ENCODE results near the gene ZMYND8.
"Not testable (repeated sequence)": the region's sequence is repeated elsewhere in the genome, so short reads cannot be mapped to it uniquely, and the experiment has no call there.

The ZMYND8 gene

DNA sequence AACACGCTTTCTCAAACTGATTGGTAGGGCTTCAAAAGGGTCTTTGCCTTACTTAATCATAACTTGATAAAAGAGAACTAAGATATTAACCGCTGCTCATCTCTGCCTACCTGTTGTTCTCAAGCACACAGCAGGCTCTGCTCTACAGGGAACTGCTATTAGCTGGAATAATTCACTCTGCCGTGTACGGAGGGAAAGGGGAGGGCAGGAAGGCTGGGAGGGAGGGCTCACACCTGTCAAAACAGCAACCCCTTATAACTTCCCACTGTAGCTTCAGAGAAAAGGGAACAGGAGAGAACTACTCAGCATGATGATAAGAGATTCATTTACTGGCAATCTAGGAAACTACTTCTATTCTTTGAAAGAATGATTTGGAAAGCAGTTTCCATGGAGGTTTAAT, 75.1 kb downstream of the ZMYND8 start:
- no peak for DNase-seq

DNA sequence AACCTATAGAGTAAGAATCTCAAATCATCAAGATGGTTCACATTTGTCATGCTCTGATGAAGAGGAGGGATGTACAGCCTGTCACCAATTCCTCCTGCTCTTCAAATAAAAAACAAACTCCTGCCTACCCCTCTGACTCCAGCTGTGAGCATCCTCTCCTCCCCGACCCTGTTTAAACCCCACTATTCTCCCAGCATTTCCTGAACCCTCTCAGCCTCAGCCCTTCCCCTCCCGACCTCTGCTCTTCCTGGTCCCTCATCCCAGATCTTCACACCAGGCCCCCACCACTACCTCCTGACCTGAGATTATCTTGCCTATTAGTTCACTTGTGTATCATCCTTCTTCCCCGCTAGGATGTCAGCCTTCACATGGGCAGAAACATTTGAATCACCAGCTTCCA, 75.8 kb downstream of the ZMYND8 start:
- DNase-seq: no peak

DNA sequence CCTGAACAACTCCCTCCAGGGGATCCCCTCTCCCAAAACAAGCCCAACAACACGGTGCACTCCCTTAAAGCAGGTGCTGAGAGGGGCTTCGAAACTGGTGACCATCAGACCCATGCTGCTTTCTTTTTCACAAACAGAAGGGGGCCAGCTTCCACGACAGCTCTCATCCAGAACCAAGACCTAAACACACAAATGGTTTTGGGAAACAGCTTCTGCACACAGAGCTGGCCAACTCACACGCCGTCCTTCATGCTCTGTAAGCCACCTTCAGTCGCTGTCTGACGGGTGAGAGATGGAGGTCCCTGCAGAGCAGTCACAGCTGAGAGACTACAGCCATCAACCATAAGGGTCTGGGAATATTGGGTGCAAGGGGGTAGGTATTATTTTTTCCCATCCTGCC, 76.3 kb downstream of the ZMYND8 start:
- DNase-seq: no peak

DNA sequence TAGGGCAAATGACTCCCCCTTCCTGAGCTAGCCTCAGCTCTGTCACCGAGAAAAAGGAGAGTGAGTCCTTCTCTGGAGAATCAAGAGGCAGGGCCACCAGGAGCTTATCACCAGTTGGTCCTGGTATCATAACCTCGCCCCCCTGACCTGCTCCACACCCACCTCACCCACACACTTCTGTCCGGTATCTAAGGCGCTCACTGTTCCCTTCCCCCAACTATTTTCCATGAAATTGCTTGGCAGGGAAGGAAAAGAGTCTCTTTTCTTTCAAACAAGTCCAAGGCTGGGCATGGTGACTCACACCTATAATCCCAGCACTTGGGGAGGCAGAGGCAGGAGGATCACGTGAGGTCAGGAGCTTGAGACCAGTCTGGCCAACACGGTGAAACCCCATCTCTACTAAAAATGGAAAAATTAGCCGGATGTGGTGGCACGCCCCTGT, 77.6 kb downstream of the ZMYND8 start:
- DNase-seq: no peak

DNA sequence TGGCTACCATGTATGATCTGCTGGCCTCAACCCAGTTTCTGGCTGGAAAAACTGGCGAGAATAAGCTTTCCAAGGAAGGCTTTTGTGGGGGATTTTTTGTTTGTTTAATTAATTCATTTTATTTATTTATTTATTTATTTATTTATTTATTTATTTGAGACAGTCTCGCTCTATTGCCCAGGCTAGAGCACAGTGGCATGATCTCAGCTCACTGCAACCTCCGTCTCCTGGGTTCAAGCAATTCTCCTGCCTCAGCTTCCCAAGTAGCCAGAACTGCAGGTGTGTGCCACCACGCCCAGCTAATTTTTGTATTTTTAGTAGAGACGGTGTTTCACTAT, 79.0 kb downstream of the ZMYND8 start:
- DNase-seq: not testable (repeated sequence)

DNA sequence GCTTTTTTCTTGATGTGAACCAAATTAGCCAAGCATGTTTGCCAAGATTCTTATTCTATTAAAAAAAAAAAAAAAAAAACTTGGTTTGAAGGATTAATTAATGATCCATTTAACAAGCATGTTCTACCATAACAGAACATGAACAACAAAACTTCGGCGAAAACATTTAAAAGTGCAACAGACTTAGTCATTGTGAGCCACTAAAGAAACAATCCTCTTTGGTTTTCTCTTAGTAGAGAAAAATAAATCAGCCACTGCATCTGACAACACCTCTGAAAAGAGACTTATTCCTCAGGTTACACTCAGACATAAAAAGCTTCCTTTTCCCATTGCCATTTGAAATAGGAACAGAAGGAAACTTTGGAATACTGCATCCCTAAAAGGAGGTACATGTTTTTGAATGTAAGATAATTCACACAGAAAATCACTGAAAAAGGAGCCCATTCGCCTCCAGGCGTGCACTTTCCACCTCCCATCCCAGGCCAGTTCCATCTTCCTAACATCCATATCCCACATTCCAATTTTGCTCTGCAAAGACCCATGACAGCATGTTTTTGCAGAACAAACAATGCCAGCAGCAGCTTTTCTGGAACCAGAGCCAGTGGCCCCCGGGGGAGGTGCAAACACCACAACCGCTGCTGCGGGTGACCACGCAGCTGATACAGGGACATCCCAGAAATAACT, 79.5 kb downstream of the ZMYND8 start:
- DNase-seq: no peak

DNA sequence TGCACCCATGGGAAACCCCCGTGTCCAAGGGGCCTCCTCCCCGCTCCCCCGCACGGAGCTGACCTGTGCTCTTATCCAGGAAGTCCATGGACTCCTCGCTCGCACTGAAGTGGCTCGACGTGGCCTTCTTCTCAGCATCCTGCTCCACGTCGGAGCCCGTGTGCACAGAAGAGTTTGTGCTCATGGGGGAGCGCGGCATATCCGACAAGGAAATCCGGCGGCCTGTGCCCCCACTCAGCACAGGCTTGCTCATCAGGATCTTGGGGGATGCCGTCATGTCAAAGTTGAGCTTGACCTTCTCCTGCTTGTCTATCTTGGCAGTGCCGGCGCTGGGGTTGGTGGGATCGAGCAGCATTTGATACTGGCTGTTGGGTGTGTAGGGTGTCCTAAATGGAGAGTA, 80.2 kb downstream of the ZMYND8 start:
- no peak for DNase-seq

DNA sequence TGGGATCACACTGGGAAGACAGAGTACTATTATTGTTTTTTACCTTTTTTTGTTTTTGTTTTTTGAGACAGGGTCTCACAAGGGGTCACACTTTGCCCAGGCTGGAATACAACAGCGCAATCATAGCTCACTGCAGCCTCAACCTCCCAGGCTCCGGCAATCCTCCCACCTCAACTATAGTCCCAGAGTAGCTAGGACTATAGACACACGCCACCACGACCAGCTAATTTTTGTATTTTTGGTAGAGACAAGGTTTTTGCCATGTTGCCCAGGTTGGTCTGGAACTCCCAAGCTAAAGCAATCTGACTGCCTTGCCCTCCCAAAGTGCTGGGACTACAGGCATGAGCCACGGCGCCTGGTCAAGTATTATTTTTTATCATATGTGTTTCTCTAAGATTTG, 81.0 kb downstream of the ZMYND8 start:
- no peak for DNase-seq

DNA sequence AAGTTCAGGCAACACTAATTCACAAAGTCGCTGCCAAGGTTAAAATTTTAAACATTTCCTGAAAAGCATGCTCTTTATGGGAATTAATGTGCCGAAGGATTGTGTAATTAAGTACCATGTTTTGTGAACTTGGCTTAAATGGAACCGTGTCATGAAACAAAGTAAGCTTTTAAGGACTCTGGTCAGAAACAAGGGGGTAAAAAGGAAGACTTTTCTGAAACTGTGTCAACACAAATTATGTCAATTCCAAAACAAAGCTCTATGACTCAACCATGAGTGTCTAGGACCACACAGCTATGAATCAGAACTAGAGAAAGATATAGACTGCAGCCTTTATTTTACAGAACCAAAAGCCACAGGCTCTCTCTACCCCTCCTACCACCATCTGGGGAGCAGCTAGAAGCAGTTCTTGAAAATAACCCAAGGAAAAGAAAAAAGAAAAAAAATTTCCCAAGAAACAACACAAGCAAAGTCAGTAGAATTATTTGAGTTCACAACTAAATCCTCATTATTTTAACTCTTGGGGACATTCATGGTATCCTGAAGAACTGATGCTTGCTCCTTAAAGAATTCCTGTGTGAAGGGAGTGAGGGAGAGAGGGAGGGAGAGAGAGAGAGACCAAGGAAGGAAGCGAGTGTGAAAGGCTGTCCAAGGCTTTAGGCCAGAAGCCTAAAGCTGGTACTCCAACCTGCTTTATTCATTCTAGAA, 81.9 kb downstream of the ZMYND8 start:
- no peak for DNase-seq

DNA sequence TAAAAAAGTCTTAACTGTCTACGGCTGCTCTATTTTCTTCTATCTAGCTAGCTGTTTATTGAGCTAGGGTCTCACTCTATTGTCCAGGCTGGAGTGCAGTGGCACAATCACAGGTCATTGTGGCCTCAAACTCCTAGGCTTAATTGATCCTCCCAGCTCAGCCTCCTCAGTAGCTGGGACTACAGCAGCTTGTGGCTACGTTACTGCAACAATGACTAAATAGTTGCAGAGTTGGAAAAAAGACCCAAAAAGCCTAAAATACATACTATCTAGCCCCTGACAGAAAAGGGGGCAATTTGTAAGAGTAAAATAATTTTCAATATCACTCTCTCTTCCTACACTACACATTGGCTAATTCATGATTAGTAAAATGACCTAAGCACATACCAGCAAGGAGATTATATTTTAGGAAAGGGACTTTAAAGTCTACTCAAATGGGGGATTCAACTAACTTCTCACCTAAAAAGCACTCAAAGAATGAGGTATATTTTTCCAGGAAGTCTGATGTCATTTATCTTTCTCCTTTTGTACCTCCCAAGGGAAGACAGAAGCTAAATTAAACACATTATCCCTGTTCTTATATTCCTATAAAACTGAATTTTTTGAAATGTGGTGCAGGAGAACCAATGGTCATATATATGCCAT, 82.8 kb downstream of the ZMYND8 start:
- DNase-seq: no peak

DNA sequence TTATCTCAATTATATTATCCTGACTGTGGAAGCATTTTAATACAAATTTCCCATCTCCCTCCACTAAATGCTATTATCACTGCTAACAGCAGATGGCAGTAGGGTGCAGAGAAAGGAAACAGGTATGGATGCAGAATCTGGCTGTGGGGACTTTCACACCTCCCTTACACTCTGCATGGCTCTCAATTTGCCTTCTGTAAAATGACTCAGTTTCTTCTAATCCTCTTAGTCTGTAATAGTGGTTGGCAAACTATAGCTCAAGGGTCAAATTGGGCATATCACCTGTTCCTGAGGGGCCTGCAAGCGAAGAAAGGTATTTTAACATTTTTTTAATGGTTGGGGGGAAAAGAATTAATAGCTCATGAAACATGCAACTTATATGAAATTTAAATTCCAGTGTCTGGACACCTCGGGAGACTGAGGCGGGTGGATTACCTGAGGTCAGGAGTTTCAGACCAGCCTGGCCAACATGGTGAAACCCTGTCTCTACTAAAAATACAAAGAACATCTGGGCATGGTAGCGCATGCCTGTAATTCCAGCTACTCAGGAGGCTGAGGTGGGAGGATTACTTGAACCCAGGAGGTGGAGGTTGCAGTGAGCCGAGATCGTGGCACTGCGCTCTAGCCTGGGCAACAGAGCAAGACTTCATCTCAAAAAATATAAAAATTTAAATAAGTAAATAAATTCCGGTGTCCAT, 83.5 kb downstream of the ZMYND8 start:
- DNase-seq: no peak

DNA sequence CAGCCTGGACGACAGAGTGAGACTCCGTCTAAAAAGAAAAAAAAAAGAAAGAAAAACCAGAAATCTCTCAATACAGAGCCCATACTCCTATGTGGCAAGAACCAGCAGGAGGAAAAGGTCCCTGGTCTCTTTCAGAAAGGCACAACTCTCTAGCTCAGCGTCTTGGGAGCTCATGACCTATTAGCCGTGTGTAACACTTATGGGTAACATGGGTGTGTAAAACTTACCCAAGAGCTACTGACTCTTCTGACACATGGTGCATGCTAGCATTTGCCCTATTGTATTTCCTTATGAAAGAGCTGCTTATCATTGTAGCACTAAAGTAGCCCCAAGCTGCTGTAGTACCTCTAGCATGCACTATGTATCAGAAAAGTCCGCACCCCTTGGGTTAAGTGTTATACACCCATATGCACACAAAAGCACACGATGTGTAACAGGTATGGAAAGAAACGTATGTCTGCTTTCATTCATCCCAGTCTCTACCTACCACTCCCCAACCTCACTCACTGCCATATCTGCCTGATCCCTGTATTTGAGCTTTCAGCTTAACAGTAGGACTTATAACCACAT, 85.4 kb downstream of the ZMYND8 start:
- no peak for DNase-seq

DNA sequence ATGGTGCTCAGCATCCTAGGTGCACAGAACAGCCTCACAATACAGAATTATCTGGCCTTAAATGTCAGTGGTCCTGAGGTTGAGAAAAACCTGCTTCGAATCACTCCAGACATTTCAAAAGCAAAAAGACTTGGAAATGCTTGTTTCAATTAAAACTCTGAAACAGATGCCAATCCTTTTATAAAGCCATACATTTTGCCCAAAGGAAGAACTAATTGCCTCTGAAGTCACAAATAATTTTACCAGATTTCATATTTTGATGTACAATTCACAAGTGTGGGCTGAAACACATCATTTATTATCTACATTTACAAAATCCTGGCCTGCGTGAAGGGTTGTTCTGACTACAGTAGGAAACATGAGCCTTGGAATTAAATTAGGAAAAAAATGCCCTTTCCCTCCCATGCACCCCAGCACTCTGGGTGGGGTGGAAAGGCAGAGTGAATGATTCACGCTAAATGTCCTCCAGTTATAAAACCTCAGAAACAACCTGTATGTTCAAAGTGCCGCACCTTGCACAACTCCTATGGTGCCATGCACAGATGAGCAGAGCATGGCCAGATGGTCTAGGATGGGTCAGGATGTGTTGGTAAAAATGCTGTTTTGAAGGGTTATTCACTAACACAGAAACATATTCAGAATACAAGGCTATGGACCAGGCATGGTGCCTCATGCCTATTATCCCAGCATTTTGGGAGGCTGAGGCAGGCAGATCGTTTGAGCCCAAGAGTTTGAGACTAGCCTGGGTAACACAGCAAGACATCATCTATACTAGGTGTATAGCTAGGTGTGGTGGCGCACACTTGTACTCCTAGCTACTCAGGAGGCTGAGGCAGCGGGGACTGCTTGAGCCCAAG, 87.0 kb downstream of the ZMYND8 start:
- DNase-seq: no peak

DNA sequence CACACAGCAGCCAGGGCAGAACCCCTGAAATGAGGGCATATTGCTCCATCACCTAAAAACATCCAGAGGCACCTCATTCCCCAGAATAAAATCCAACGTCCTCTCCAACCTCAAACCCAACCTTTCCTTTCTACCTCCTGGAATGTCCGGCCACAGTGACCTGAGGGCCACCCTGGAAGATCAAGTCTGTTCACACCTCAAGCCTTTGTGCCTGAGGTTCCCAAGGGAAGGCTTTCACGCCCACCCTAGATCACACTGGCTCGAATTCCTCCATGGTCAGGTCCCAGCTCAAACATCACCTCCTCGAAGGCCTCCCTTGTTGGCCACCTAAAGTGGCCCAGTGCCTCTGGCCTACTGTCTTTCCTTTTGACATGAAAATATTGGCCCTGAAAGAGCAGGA, 88.9 kb downstream of the ZMYND8 start:
- no peak for DNase-seq

DNA sequence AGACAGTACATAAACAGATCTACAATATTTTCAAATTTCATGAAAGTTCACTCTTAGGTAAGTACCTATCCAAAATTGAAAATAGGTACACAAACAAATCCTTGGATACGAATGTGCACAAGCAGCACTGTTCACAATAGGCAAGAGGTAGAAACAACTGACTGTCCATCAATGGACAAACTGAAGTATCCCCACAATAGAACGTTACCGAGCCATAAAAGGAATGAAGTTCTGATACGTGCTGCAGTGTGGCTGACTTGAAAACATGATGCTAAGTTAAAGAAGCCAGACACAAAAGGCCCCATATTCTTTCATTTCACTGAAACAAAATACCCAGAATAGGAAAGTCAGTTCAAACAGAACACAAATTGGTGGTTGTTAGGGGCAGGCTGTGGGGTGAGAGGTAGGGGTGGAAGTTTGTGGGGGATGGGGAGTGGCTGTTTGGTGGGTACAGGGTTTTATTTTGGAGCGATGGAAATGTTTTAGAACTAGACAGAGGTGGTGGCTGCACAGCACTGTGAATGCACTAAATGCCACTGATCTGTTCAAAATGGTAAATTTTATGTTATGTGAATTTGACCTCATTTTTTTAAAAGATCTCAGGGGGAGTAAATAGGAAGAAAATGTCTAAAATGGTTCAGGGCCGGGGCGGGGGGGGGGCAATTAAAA, 89.5 kb downstream of the ZMYND8 start:
- no peak for DNase-seq

DNA sequence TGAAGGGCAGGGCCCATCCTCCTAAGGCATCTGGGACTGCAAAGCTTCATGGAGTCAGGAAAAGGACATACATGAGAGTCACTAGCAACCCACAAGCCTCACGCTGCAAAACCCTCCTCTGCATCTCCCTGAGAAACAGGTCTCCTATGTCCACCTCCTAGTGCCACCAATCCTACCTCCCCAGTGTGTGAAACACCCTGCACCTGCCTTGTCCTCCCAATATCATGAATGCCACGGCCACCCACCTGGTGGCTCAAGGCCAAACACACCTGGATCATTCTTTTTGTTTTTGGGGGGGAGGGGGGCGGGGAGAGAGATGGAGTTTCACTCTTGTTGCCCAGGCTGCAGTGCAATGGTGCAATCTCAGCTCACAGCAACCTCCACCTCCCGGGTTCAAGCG, 90.5 kb downstream of the ZMYND8 start:
- no peak for DNase-seq

DNA sequence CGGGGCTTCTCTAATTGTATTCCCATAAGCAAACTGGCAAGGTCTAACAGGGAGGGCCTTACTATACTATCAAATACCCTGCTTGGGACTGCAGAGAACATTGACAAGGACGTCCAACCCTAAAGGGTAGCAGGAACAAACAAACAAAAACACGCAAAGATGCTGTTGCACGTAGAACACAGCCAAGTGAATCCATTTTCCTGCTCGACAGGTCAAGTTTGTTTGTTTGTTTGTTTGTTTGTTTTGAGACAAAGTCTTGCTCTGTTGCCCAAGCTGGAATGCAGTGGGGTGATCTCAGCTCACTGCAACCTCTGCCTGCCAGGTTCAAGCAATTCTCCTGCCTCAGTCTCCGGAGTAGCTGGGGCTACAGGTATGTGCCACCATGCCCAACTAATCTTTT, 91.3 kb downstream of the ZMYND8 start:
- no peak for DNase-seq

DNA sequence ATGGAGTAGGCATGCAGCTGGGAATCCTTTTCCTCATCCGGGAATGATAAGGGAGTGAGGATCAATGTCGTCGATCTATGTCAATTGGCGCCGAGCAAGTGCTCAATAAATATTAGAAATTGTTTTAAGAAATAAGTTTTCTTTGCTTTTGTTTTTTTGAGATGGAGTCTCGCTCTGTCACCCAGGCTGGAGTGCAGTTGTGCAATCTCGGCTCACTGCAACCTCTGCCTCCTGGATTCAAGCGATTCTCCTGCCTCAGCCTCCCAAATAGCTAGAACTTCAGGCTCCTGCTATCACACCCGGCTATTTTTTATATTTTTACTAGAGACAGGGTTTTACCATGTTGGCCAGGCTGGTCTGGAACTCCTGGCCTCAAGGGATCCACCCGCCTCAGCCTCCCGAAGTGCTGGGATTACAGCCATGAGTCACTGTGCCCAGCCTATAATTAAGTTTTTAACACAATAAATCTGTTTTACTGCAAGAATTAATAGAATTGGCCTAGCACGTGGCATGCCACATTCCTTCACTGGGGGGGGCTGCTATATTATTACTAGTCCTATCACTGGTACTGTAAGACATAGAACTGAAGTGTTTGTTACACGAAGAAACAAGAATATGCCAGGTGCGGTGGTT, 92.2 kb downstream of the ZMYND8 start:
- DNase-seq: not testable (repeated sequence)

DNA sequence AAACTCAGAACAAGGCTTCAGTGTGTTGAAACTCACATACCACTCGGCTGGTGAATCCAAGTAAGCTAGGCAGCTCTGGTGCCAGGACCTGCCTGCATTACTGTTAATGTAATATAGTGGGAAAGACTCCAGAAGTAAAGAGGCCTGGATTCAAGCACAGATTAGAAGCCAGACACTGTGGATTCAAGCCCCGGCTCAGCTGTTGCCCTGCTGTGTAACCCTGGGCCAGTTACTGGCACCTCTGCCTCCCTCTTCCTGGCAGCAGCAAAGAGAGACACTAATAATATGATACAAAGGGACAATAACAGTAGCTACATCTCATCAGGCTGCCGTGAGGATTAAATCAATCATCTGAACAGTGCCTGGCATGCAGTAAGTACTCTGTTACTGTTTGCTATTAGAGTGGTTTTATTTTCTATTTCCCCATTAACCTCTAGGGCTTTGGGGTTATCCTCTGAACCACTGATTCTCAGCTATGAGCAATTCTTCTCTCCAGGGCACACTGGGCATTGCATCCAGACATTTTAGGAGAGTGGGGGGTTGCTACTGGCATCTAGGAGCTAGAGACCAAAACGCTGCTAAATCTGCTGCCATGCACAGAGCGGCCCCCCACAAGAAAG, 92.9 kb downstream of the ZMYND8 start:
- DNase-seq: no peak

DNA sequence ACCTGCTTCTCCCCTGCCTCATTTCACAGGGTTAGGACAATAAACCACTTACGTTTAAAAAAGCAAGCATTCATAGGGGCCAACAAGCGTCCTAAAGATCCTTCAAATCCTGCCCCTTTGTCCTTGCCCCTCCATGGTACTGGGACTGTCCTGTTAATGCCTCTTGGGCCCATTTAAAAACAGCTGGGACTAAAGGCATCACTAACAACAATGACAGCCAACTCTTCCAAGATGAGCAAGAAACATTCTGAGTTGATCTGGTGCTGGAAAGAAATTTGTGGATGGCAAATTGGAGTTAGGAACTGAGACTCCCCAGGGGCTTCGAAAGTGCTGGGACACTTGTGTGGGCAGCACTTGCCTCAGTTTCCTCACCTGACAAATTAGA, 93.4 kb downstream of the ZMYND8 start:
- DNase-seq: no peak

All from GOT3 (cell line).